Activated CD4-positive, alpha-beta T cell treated with anti-CD3 and anti-CD28 coated beads, Interleukin-2, amount 10 ng/mL, durations not matched to agents 24 days and 14 days (primary cell): ENCODE data around the gene KCNN3. TPM values are rescaled to one million over a fixed set of nuclear protein-coding genes. Genes with fewer than 3 reads are reported as not detected.

Experiments
- DNase-seq: peaks from one replicate; pipeline ENCODE4 v3.0.0; 2022
- H3K27ac Mint-ChIP-seq: one replicate; pipeline ENCODE4 v1.8.0; 2022; ENCODE audit warnings: mild to moderate bottlenecking, mixed read lengths
- H3K27me3 Mint-ChIP-seq: one replicate; pipeline ENCODE4 v1.8.0; 2022; ENCODE audit warnings: mixed read lengths
- H3K36me3 Mint-ChIP-seq: one replicate; pipeline ENCODE4 v1.8.0; 2022; ENCODE audit warnings: low read depth, mild to moderate bottlenecking, mixed read lengths
- H3K4me1 Mint-ChIP-seq: one replicate; pipeline ENCODE4 v1.8.0; 2021; ENCODE audit warnings: mixed read lengths
- H3K4me3 Mint-ChIP-seq: one replicate; pipeline ENCODE4 v1.8.0; 2022; ENCODE audit warnings: mild to moderate bottlenecking, moderate library complexity, mixed read lengths
- H3K9me3 Mint-ChIP-seq: one replicate; pipeline ENCODE4 v1.8.0; 2021; ENCODE audit warnings: mixed read lengths
- intact Hi-C: fragments of 100-400 bp; cut with micrococcal nuclease; formaldehyde crosslinking; loops from one replicate; pipeline ENCODE4 v1.15.1; 2023
- total RNA-seq: library from RNA; stranded (reverse); gene quantifications from 2 replicates; pipeline ENCODE4 v1.2.3, GENCODE V29; 2022

KCNN3 gene
- total RNA-seq, 1 donor from 2014 or later: 0.35 TPM

- intact Hi-C loops: no loop called here
These were observed 97.2 kb downstream of the KCNN3 start for GRCh38 chr1:154772606-154773506.

GRCh38 chr1:154772056-154772455, 98.0 kb downstream of the KCNN3 start:
- H3K9me3 Mint-ChIP-seq: no peaks in the 10 kb centered on the region
- H3K27ac Mint-ChIP-seq: no peak overlapping the region
- no peak overlapping the region for H3K4me3 Mint-ChIP-seq
- no peaks in the 10 kb centered on the region for H3K27me3 Mint-ChIP-seq
- no peaks in the 10 kb centered on the region for H3K36me3 Mint-ChIP-seq
- peaks cover 12% of the 10 kb centered on the region for H3K4me1 Mint-ChIP-seq
- intact Hi-C loops: no loop called here
- no peak for DNase-seq

More at GRCh38 chr1:154772606-154773506, 97.2 kb downstream of the KCNN3 start:
- H3K9me3 Mint-ChIP-seq: no peaks in the 10 kb centered on the region
- H3K4me1 Mint-ChIP-seq: peaks cover 15% of the 10 kb centered on the region
- H3K27me3 Mint-ChIP-seq: no peaks in the 10 kb centered on the region
- no peak overlapping the region for H3K4me3 Mint-ChIP-seq
- DNase-seq: no peak
- H3K27ac Mint-ChIP-seq: no peak overlapping the region
- no peaks in the 10 kb centered on the region for H3K36me3 Mint-ChIP-seq

GRCh38 chr1:154770897-154771594, 99.0 kb downstream of the KCNN3 start:
- intact Hi-C loops: no loop called here
- H3K27me3 Mint-ChIP-seq: no peaks in the 10 kb centered on the region
- H3K27ac Mint-ChIP-seq: no peak overlapping the region
- no peak overlapping the region for H3K4me3 Mint-ChIP-seq
- peaks cover 11% of the 10 kb centered on the region for H3K4me1 Mint-ChIP-seq
- H3K36me3 Mint-ChIP-seq: no peaks in the 10 kb centered on the region
- DNase-seq: no peak
- no peaks in the 10 kb centered on the region for H3K9me3 Mint-ChIP-seq

GRCh38 chr1:154769193-154769895, 100.7 kb downstream of the KCNN3 start:
- intact Hi-C loops: loop anchor here (5.0 kb wide), 1 partner anchor 103 kb away; the partner anchor contains the start of gene KCNN3
- Mint-ChIP-seq H3K4me1 (peaks cover 11% of the 10 kb centered on the region), H3K27me3 (peaks cover 6% of the 10 kb centered on the region), H3K36me3 (no peaks in the 10 kb centered on the region), H3K4me3 (no peak overlapping the region), H3K9me3 (no peaks in the 10 kb centered on the region), H3K27ac (no peak overlapping the region)
- DNase-seq: no peak

GRCh38 chr1:154768456-154769125, 101.5 kb downstream of the KCNN3 start:
- intact Hi-C loops: loop anchor here (5.0 kb wide), 1 partner anchor 104 kb away; the partner anchor contains the start of gene KCNN3
- no peak overlapping the region for H3K27ac Mint-ChIP-seq
- peaks cover 11% of the 10 kb centered on the region for H3K4me1 Mint-ChIP-seq
- H3K27me3 Mint-ChIP-seq: peaks cover 8% of the 10 kb centered on the region
- H3K4me3 Mint-ChIP-seq: no peak overlapping the region
- no peaks in the 10 kb centered on the region for H3K9me3 Mint-ChIP-seq
- no peak for DNase-seq
- H3K36me3 Mint-ChIP-seq: no peaks in the 10 kb centered on the region

- no peaks in the 10 kb centered on the region for H3K36me3 Mint-ChIP-seq
- no peak overlapping the region for H3K4me3 Mint-ChIP-seq
- peaks cover 11% of the 10 kb centered on the region for H3K4me1 Mint-ChIP-seq
- no peak for DNase-seq
- H3K27me3 Mint-ChIP-seq: peaks cover 14% of the 10 kb centered on the region
- intact Hi-C loops: loop anchor here (5.0 kb wide), 1 partner anchor 105 kb away; the partner anchor contains the start of gene KCNN3
- H3K9me3 Mint-ChIP-seq: no peaks in the 10 kb centered on the region
- H3K27ac Mint-ChIP-seq: no peak overlapping the region
These were observed 102.5 kb downstream of the KCNN3 start for GRCh38 chr1:154767315-154768240.

GRCh38 chr1:154765970-154766369, 104.1 kb downstream of the KCNN3 start:
- H3K9me3 Mint-ChIP-seq: no peaks in the 10 kb centered on the region

GRCh38 chr1:154764773-154765172, 105.3 kb downstream of the KCNN3 start:
- intact Hi-C loops: loop anchor here (5.0 kb wide), 1 partner anchor 108 kb away; the partner anchor contains the start of gene KCNN3
- peaks cover 12% of the 10 kb centered on the region for H3K4me1 Mint-ChIP-seq
- no peak overlapping the region for H3K4me3 Mint-ChIP-seq
- DNase-seq: no peak
- H3K9me3 Mint-ChIP-seq: no peaks in the 10 kb centered on the region
- peaks cover 18% of the 10 kb centered on the region for H3K27me3 Mint-ChIP-seq
- H3K36me3 Mint-ChIP-seq: no peaks in the 10 kb centered on the region
- H3K27ac Mint-ChIP-seq: no peak overlapping the region

More at GRCh38 chr1:154765970-154766369, 104.1 kb downstream of the KCNN3 start:
- Mint-ChIP-seq H3K4me1 (peaks cover 10% of the 10 kb centered on the region), H3K4me3 (no peak overlapping the region), H3K27ac (no peak overlapping the region), H3K36me3 (no peaks in the 10 kb centered on the region), H3K27me3 (peaks cover 18% of the 10 kb centered on the region)
- intact Hi-C loops: loop anchor here (5.0 kb wide), 1 partner anchor 106 kb away; the partner anchor contains the start of gene KCNN3
- no peak for DNase-seq

- H3K4me1 Mint-ChIP-seq: peaks cover 17% of the 10 kb centered on the region
- no peak for DNase-seq
- peaks cover 18% of the 10 kb centered on the region for H3K27me3 Mint-ChIP-seq
- H3K9me3 Mint-ChIP-seq: no peaks in the 10 kb centered on the region
- H3K36me3 Mint-ChIP-seq: no peaks in the 10 kb centered on the region
- intact Hi-C loops: no loop called here
- H3K27ac Mint-ChIP-seq: no peak overlapping the region
- H3K4me3 Mint-ChIP-seq: no peak overlapping the region
These were observed 105.9 kb downstream of the KCNN3 start for GRCh38 chr1:154764181-154764580.

- Mint-ChIP-seq H3K4me1 (peaks cover 46% of the 10 kb centered on the region), H3K36me3 (peaks cover 2% of the 10 kb centered on the region), H3K9me3 (peaks cover 4% of the 10 kb centered on the region), H3K27me3 (peaks cover 18% of the 10 kb centered on the region), H3K27ac (peak overlapping the region; percentile 96), H3K4me3 (peak overlapping the region; percentile 82)
- peak; percentile 96 for DNase-seq
- intact Hi-C loops: no loop called here
These were observed 109.6 kb downstream of the KCNN3 start for GRCh38 chr1:154760469-154760933.

GRCh38 chr1:154759793-154760192, 110.3 kb downstream of the KCNN3 start:
- H3K36me3 Mint-ChIP-seq: peaks cover 2% of the 10 kb centered on the region
- no peak for DNase-seq
- H3K4me3 Mint-ChIP-seq: peak overlapping the region; percentile 82
- peak overlapping the region; percentile 96 for H3K27ac Mint-ChIP-seq
- peaks cover 7% of the 10 kb centered on the region for H3K9me3 Mint-ChIP-seq
- H3K27me3 Mint-ChIP-seq: peaks cover 15% of the 10 kb centered on the region
- intact Hi-C loops: loop anchor here (1.0 to 5.0 kb wide), 6 partner anchors 8 to 352 kb away; partner anchors contain the start of genes IL6R and PMVK
- H3K4me1 Mint-ChIP-seq: peaks cover 52% of the 10 kb centered on the region

GRCh38 chr1:154759196-154759595, 110.9 kb downstream of the KCNN3 start:
- H3K36me3 Mint-ChIP-seq: peaks cover 2% of the 10 kb centered on the region
- peak overlapping the region; percentile 96 for H3K27ac Mint-ChIP-seq
- intact Hi-C loops: loop anchor here (1.0 to 5.0 kb wide), 6 partner anchors 8 to 352 kb away; partner anchors contain the start of genes IL6R and PMVK
- H3K4me3 Mint-ChIP-seq: peak overlapping the region; percentile 82
- peaks cover 55% of the 10 kb centered on the region for H3K4me1 Mint-ChIP-seq
- peaks cover 7% of the 10 kb centered on the region for H3K9me3 Mint-ChIP-seq
- peak; percentile 88 for DNase-seq
- peaks cover 12% of the 10 kb centered on the region for H3K27me3 Mint-ChIP-seq
